ENCODE results near the gene CCDC69. TPM values are rescaled to one million over a fixed set of nuclear protein-coding genes. Genes with fewer than 3 reads are reported as not detected.

Gene CCDC69
- total RNA-seq, 6 experiments from 2014 or later = 0.43 to 1.1 (median 0.71) TPM

GRCh38 chr5:151182524-151182900 is 41.4 kb downstream of the CCDC69 start:
- TF ChIP-seq CTCF (IDR thresholded peaks at IDR 0.05) = no peak
- no peak overlapping the region for H3K27ac Mint-ChIP-seq
- H3K4me1 Mint-ChIP-seq (ENCODE audit: low read depth) = peaks cover 12% of the 10 kb centered on the region
- no peaks in the 10 kb centered on the region for H3K36me3 Mint-ChIP-seq (ENCODE audit: low read depth)
- H3K27me3 Mint-ChIP-seq (ENCODE audit: insufficient read depth) = peaks cover 19% of the 10 kb centered on the region
- no peak overlapping the region for H3K4me3 Mint-ChIP-seq
- no peak for DNase-seq
- no peaks in the 10 kb centered on the region for H3K9me3 Mint-ChIP-seq

DNA sequence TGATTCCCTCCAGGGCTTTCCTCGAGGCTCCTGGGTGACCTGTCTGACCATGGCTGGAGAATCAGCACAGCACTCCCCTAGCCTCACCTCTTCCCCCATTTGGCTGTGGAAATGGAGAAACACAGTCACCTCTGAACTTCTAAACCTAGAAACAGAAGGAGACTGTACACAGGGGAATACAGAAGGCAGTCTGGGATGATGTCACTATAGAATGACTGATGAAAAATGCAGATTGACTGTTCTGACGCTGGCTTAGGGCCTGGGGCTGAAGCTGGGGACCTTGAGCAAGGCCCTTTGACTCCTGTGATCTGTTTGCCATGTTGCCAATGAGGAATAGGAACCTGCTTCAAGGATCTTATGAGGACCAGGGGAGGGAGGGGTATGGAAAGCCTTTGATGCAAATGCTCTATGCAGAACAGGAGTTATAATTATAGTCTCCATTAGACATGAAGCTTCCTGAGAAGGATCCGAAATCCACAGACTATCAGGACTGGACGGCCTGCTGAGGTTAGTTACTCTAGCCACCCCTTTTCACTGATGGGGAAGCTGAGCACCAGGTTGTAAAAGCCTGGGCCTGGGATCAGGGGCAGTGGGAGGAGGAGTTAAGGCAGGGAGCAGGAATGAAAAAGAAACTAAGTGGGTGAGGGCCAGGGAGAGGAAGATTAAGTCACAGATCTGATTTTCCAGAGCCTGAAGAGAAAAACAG is 41.9 kb downstream of the CCDC69 start:
- Mint-ChIP-seq H3K27me3 (ENCODE audit: insufficient read depth) (peaks cover 19% of the 10 kb centered on the region), H3K27ac (no peak overlapping the region), H3K9me3 (no peaks in the 10 kb centered on the region), H3K4me1 (ENCODE audit: low read depth) (peaks cover 12% of the 10 kb centered on the region), H3K4me3 (no peak overlapping the region), H3K36me3 (ENCODE audit: low read depth) (no peaks in the 10 kb centered on the region)
- TF ChIP-seq CTCF (IDR thresholded peaks at IDR 0.05) = no peak
- no peak for DNase-seq

DNA sequence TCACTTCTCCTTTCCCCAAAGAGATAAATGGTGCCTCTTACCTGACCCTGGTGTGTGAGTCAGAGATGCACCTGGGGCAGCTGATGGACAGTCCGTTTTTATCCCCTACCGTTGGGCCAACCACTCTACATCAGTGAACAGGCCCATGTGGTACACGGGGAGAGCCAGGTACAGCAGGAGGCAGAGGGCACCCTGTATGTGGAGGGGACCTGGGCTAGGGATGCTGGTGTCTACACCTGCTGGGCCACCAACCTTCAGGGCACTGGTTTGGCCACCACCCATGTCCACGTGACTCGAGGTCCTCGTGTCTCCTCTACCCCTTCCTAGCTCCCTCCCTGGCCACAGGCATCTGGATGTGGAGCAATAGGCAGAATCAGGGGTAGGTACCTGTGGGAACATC is 43.6 kb downstream of the CCDC69 start:
- no peak for DNase-seq
- Mint-ChIP-seq H3K9me3 (no peaks in the 10 kb centered on the region), H3K27me3 (ENCODE audit: insufficient read depth) (peaks cover 23% of the 10 kb centered on the region), H3K4me3 (no peak overlapping the region), H3K36me3 (ENCODE audit: low read depth) (no peaks in the 10 kb centered on the region), H3K27ac (no peak overlapping the region), H3K4me1 (ENCODE audit: low read depth) (peaks cover 12% of the 10 kb centered on the region)
- TF ChIP-seq CTCF (IDR thresholded peaks at IDR 0.05) = no peak

DNA sequence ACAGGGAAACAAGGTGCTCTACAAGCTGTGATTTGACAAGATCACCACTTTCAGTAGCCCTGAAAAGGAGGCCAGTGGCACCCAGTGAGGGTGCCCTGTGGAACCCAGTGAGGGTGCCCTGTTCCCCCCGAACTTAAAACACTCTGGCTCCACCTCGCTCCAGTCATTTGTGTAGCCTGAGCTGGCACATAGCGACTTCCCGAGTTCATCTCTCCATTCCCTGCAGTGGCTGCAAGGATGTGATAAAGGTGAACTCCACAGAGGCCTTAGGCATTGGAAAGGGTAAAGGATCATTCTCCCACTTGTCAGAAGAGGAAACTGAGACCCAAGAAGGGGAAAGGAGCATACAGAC is 44.4 kb downstream of the CCDC69 start:
- peaks cover 12% of the 10 kb centered on the region for H3K4me1 Mint-ChIP-seq (ENCODE audit: low read depth)
- peaks cover 23% of the 10 kb centered on the region for H3K27me3 Mint-ChIP-seq (ENCODE audit: insufficient read depth)
- H3K4me3 Mint-ChIP-seq = no peak overlapping the region
- no peak for DNase-seq
- no peaks in the 10 kb centered on the region for H3K9me3 Mint-ChIP-seq
- no peak overlapping the region for H3K27ac Mint-ChIP-seq
- no peaks in the 10 kb centered on the region for H3K36me3 Mint-ChIP-seq (ENCODE audit: low read depth)
- no peak for TF ChIP-seq CTCF (IDR thresholded peaks at IDR 0.05)

DNA sequence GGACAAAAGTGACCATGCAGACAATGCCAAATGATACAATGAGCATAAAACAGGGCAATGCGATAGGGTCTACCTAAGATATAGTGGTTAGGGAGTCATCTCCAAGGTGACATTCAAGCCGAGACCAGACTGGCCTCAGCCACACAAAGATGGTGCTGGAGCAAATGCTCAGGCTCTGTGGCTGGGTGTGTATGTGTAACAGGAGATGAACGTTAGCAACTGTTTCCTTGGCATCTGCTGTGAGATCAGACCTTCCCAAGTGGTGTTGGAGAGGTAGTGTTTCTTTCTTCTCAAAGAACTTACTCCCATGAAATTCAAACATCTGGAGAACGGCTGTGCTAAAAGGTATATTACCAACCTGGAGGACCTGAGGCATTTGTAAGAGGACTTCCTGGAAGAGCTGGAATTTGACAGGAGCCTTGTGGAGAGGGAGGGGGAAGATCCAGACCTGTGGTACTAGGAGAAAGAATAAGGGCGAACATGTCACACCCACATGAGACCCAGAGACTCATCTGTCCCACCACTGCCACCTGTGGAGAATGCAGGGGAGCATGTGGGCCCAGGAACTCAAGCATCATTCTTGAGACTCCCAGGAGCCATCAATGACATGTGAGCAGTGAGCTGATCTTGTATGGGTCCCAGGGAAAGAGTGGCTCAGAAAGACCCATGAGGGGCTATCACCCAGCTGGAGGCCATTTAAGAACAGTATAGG is 45.0 kb downstream of the CCDC69 start:
- no peak overlapping the region for H3K4me3 Mint-ChIP-seq
- no peak for TF ChIP-seq CTCF (IDR thresholded peaks at IDR 0.05)
- no peak for DNase-seq
- no peaks in the 10 kb centered on the region for H3K9me3 Mint-ChIP-seq
- peaks cover 23% of the 10 kb centered on the region for H3K27me3 Mint-ChIP-seq (ENCODE audit: insufficient read depth)
- H3K36me3 Mint-ChIP-seq (ENCODE audit: low read depth) = no peaks in the 10 kb centered on the region
- H3K27ac Mint-ChIP-seq = no peak overlapping the region
- peaks cover 6% of the 10 kb centered on the region for H3K4me1 Mint-ChIP-seq (ENCODE audit: low read depth)

Measured in HFFc6 (cell line).